Measurements from ENCODE around the gene EIF5B. TPM values are rescaled to one million over a fixed set of nuclear protein-coding genes. Genes with fewer than 3 reads are reported as not detected.

The EIF5B gene
- total and polyA plus RNA-seq, 2 of the 8 experiments (the other 6 are each of a cell fraction or from before 2014, with no cell fraction given) = 10.7 to 64.5 TPM

- Histone ChIP-seq H4K8ac (ENCODE audit: extremely low read depth, insufficient read depth, low read length) (no peak overlapping the region), H3K9ac (replicated peaks in 1 of 4; ENCODE audit: extremely low read depth in 1 of 4, low read depth in 3 of 4, low read length in 3 of 4) (no peak overlapping the region), H2BK20ac (ENCODE audit: low read length) (no peak overlapping the region), H3K14ac (ENCODE audit: insufficient read length) (no peak overlapping the region), H2AFZ (ENCODE audit: low read length) (no peak overlapping the region), H3K56ac (replicated peaks; ENCODE audit: insufficient read length, low read depth, low read length) (no peak overlapping the region), H3K36me3 (ENCODE audit: control insufficient read depth in 2 of 4, insufficient read depth in 4 of 4, low read length in 3 of 4) (peaks cover 0 to 23% (median 7%) of the 10 kb centered on the region in 4 experiments; a peak in 4 of 8 replicates), H3K4me1 (replicated peaks in 1 of 4; ENCODE audit: control insufficient read depth in 3 of 4, insufficient read depth in 4 of 4, low read length in 3 of 4) (peaks cover 6 to 17% (median 8%) of the 10 kb centered on the region in 4 experiments; a peak in 5 of 7 replicates), H3K4me3 (ENCODE audit: extremely low read depth in 1 of 4, insufficient read depth in 2 of 4, low read depth in 3 of 4, low read length in 4 of 4) (no peak overlapping the region), H3K18ac (ENCODE audit: extremely low read depth, low read length) (no peak overlapping the region), H4K20me1 (replicated peaks in 1 of 2; ENCODE audit: control insufficient read depth in 1 of 2, insufficient read depth in 2 of 2, low read length in 2 of 2) (no peaks in the 10 kb centered on the region), H2BK12ac (ENCODE audit: low read depth, low read length) (no peak overlapping the region), H3K79me1 (ENCODE audit: low read depth, low read length) (no peaks in the 10 kb centered on the region), H3K27me3 (replicated peaks in 1 of 4; ENCODE audit: control insufficient read depth in 3 of 4, extremely low read depth in 1 of 4, insufficient read depth in 3 of 4, low read length in 3 of 4) (no peaks in the 10 kb centered on the region), H3K4me2 (ENCODE audit: insufficient read depth in 1 of 2, low read depth in 2 of 2, low read length in 2 of 2) (no peak overlapping the region), H3K9me3 (ENCODE audit: insufficient read depth in 2 of 2, low read depth in 1 of 2, low read length in 1 of 2) (no peaks in the 10 kb centered on the region), H3K4ac (replicated peaks; ENCODE audit: insufficient read length, low read depth, low read length) (no peak overlapping the region), H3K79me2 (ENCODE audit: control insufficient read depth in 1 of 2, insufficient read depth in 2 of 2, low read length in 2 of 2) (peaks cover 0 to 9% of the 10 kb centered on the region in 2 experiments; a peak in 2 of 4 replicates), H3K23me2 (ENCODE audit: low read depth, low read length) (no peaks in the 10 kb centered on the region), H2AK5ac (ENCODE audit: low read depth, low read length) (no peak overlapping the region), H4K5ac (ENCODE audit: insufficient read length, low read depth, low read length) (no peak overlapping the region), H3K27ac (ENCODE audit: low read depth, low read length) (no peak overlapping the region), H2BK15ac (ENCODE audit: low read length) (no peak overlapping the region), H4K91ac (replicated peaks; ENCODE audit: insufficient read length, low read length) (no peak overlapping the region), H2BK120ac (replicated peaks; ENCODE audit: low read depth, low read length) (no peak overlapping the region), H3K23ac (ENCODE audit: insufficient read length) (no peak overlapping the region), H2BK5ac (ENCODE audit: low read depth, low read length) (no peak overlapping the region)
- DNase-seq (ENCODE audit: low read depth in 1 of 2, low spot score in 2 of 2) (no peak), FAIRE-seq (no peak)
- ChIA-PET POLR2A (ENCODE audit: partially characterized antibody) (interaction anchor here (1.3 kb wide), 1 partner anchor 38 kb away, joined by 4 read pairs; no protein-coding TSS in a partner anchor), CTCF (ENCODE audit: partially characterized antibody) (interaction anchor here (0.8 to 1.7 kb wide), 5 partner anchors 16 to 114 kb away, joined by 3 to 7 read pairs (median 3); no protein-coding TSS in a partner anchor)
- WGBS, 2 experiments (ENCODE audit: extremely low coverage in 1 of 2, insufficient coverage in 1 of 2, insufficient read length in 1 of 2, insufficient replicate concordance in 2 of 2, low coverage in 1 of 2, low lambda C conversion rate in 2 of 2, missing lambda C conversion rate in 1 of 2) = 48% methylated on average over 1 of the region's 1 CpG; no CpG with 5 or more reads in 1 of the 2 experiments
- TF ChIP-seq RAD21 (IDR thresholded peaks at IDR 0.05 in 1 of 2, conservative IDR thresholded peaks at IDR 0.05 in 1 of 2; ENCODE audit: low read depth in 2 of 2, low read length in 2 of 2) (peak; percentile 38 to 50; a peak in 3 of 4 replicates), CTCF (IDR thresholded peaks at IDR 0.05; ENCODE audit: control extremely low read depth in 1 of 3, insufficient read depth in 1 of 3, low read depth in 1 of 3, low read length in 3 of 3) (peak in 1 of 3 experiments; percentile 45; a peak in 2 of 4 replicates), KDM5A (IDR thresholded peaks at IDR 0.05; ENCODE audit: low read length) (no peak), GABPA (IDR thresholded peaks at IDR 0.05; ENCODE audit: borderline replicate concordance, insufficient read depth, low read length) (no peak)
Observed at GRCh38 chr2:99442837-99443236, 105.6 kb downstream of the EIF5B start.

Data from H1 (cell line).